Colon (tissue), 2 donors: ENCODE measurements around the gene TULP1.
"Not testable (repeated sequence)": the region's sequence is repeated elsewhere in the genome, so short reads cannot be mapped to it uniquely, and the experiment has no call there.

Experiments used
- FAIRE-seq: peaks from 2 replicates; lab custom pipeline; 2012; peaks lifted over from hg19 to GRCh38; lab: Jason Lieb, UNC
- donor health status: control.
- donor health status: control.

The TULP1 gene

GRCh38 chr6:35521235-35521634 lies 8.5 kb upstream of the TULP1 start:
- no peak for FAIRE-seq

- FAIRE-seq = no peak
Observed at GRCh38 chr6:35519313-35520015, 6.8 kb upstream of the TULP1 start.

DNA sequence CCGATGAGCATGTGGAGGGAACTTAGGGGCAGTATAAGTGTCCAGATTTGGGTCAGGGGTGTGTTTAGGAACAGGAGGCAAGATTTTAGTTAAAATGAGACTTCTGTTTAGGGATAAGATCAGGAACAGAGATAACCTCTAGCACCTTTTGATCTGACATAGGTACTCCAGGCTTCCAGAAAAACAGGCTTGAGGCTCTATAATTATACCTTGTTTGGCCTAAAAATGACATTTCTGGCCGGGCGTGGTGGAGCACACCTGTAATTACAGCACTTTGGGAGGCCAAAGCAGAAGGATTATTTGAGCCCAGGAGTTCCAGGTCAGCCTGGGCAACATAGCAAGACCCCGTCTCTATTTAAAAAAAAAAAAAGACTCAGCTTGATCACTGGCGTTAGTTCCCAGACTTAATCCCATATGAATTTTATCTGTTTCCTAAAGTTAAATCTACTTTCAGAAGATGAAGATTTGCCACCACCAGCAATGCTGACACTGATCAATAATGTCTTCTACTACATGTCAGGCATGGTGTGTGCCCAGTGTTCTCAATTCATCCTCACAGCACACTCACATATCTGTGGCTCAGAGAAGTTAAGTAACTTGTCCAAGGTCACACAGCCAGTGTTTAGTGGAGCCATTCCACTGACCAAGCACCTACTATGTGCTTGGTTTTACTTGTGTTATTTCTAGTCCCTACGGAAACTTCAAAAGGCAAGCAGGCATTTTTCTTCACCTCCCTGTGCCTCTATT lies 6.0 kb upstream of the TULP1 start:
- no peak for FAIRE-seq

- not testable (repeated sequence) for FAIRE-seq
Observed at GRCh38 chr6:35517978-35518377, 5.3 kb upstream of the TULP1 start.

GRCh38 chr6:35516712-35517111 lies 4.0 kb upstream of the TULP1 start:
- FAIRE-seq = no peak

- not testable (repeated sequence) for FAIRE-seq
Observed at GRCh38 chr6:35515939-35516338, 3.2 kb upstream of the TULP1 start.

- no peak for FAIRE-seq
Observed at GRCh38 chr6:35514587-35514986, 1.9 kb upstream of the TULP1 start.

DNA sequence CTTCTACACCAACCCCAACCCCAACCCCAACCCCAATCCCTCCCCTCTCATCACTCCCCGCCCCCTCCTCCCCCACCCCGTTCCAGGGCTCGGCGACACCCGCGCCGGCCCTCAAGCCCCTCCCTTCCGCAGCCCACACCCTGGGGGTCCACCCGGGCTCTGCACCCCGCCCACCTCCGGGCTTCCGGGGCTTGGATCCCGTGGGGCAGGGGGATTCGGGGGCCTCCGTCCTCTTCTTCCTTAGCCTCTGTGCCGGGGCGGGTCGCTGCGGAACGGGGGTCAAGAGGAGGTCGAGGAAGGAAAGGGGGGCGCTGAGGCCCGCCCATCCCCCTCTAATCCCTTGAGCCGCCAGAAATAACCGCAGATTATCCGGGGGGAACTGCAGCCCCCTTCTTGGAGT lies 690 bp downstream of the TULP1 start:
- FAIRE-seq = no peak

- no peak for FAIRE-seq
Observed at GRCh38 chr6:35511562-35511941, 1.1 kb downstream of the TULP1 start.

DNA sequence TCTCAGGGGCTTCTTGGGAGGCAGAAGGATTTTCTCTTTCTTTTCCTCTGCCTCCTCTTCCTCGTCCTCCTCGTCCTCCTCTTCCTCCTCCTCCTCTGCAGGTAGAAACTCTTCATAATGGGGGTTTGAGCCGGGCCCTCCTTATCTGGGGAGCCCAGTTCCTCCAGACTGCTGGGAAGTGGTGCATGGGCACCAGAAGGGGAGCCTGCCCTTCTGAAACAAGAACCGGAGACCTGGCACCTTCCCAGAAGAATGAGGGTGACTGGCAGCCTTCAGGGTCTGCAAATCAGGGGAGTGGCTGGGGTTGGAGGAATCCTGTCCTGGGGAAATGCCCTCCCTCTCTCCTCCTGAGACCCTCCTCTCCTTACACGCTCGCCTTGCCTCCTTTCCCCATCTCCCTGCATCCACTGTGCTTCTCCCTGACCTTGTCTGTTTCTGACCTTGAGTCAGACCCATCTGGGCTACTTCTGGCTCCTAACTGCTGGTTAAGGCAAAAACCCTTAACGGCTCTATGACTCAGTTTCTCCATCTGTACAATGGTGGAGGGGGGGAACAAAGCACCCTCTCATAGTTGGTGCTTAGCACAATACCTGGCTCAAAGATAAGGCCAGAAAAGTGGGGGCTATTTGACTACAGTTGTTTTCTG lies 1.7 kb downstream of the TULP1 start:
- no peak for FAIRE-seq

DNA sequence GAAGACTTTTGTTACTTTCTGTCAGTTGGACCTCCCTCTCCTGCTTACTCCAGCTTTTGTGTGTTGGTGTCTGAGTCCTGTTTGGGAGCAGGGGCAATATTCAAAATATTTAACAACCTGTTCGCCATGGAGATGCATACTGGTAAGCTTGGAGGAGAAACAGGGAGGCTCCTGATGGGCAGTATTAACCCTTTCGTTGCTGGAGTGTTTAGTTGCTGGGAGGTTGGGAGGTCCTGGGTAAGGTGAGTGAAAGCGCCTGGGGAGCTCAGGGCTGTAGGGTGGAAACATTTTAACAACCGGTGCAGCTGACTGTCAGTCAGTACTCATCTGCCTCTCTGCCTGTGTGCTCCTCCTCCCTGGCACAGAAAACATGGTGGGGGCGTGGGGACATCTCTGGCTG lies 4.2 kb downstream of the TULP1 start:
- no peak for FAIRE-seq

DNA sequence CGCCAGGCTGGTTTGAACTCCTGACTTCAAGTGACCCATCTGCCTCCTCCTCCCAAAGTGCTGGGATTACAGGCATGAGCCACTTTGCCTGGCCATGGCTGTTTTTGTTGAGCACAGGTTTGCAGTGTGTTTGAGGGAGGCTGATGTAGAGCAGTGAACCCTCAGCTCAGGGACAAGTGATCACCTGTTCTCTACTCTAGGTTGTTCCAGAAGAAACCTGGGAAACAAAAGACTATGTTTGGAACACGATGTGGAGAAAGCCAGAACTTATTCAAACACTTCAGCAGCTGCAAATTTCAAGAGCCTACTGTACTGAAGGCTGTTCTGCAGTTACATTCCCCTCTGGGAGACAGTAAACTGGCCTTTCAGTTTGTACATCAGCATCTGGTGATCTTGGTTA lies 4.7 kb downstream of the TULP1 start:
- FAIRE-seq = no peak

- FAIRE-seq = no peak
Observed at GRCh38 chr6:35507221-35507620, 5.5 kb downstream of the TULP1 start.

GRCh38 chr6:35506536-35506935 lies 6.2 kb downstream of the TULP1 start:
- no peak for FAIRE-seq

GRCh38 chr6:35505999-35506412 lies 6.7 kb downstream of the TULP1 start:
- no peak for FAIRE-seq

- no peak for FAIRE-seq
Observed at GRCh38 chr6:35503534-35503933, 9.2 kb downstream of the TULP1 start.

- no peak for FAIRE-seq
Observed at GRCh38 chr6:35501784-35502183, 10.9 kb downstream of the TULP1 start.

DNA sequence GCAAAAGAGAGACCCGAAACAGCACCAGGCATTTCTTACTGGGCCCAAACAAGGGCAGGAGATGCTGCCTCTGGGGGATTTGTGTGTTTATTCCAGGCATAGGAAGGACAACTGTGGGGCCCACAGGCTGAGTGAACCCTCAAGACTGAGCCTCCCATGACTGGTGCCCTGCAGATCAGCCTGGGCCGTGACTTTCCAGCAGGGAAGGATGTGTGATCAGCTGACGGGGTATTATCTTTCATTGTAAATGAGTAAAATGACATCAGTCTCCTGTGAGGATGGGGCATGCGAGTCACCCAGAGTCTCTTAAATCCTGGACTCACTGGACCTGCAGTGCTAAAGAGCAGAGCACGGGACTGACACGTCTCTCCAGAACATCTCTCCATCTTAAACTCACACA lies 11.9 kb downstream of the TULP1 start:
- no peak for FAIRE-seq

DNA sequence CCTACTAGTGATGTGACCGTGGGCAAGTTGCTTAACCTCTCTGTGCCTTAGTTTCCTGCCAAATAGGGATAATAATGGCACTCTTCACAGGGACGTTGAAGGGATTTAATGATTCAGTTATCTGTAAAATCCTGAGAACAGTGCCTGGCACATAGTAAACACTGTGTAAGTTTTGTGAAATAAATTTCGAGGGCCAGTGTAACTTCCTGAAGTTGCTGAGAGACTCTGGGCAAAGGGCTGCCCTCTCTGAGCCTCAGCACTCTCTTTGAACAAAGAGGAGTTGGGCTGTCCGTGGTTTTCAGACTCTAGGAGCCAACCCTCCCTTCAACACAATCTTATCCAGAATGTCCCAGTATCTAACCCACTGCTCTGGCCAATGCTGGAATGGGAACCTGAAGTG lies 13.3 kb downstream of the TULP1 start:
- no peak for FAIRE-seq

DNA sequence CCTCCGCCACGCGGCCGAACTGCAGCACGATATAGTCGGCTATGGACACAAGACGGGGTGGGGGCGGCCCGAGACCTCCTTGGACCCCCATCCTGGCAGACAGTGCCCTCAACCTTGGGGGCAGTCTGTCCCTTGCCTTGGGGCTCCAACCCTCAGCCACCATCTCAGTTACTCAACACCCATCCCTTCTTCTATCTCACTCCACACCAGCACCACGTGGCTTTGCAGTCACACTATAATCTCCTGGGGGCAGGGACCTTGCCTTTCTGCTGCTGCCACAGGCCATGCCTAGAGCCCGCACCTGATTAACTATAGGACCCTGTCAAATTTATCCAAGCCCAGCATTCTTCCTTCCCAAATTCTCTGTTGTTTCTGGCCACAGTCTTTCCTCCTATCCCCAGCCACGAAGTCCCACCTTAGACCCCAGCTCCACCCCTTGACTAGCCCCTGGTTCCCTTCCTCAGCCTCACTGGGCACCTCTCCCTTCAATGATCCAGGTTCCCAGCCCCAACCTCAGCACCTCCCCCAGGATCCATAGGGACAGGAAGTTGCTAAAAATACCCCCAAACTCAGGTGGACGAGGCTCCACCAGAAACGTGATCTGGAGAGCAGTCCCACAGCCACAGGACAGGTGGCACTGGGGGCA lies 14.2 kb downstream of the TULP1 start:
- no peak for FAIRE-seq

DNA sequence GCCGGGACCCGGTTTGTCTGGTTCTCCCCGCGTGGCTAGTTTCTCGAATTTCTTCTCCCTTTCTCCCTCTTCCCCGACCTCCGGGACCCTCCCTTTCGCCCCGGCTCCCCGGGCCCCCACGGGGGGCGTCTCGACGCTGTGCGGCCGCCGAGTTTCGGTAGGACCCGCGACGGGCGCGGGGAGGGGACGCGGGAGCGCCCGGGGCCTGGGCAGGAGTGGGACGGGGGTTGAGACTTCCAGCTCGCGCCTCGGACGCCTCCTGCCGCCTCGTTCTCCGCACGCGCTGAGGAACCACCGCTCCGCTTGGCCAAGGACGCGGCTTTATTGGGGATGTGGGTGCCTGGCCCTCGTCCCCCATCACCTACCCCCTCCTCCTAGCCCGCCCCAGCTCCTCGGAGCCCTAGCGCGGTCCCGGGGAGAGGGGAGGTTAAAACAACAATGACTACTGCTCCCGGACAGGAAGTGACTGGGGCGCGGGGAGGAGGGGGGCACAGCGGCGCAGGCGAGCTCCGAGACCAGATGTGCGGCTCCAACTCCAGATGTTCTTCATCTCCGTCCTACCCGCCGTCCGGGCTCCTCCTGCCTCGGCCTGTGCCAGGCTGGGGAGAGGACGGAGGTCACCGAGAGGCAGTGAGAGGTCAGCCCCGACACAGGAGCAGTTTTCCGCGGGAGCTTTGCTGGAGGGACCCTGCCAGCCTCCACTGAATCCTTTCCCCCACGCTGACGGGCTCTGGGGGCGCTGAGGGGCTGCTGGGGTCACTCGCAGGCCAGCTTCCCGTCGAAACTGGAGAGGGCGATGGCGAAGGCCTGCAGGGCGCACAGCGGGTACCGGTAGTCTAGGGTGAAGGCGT lies 14.9 kb downstream of the TULP1 start:
- no peak for FAIRE-seq
